Middle frontal gyrus (tissue), 1 donor: ENCODE data around the gene STK10.

ENCODE experiments used
- DNase-seq: peaks from one replicate; pipeline ENCODE4 v3.0.0-alpha.2; 2015; ENCODE audit warnings: low spot score; ENCODE audit errors: extremely low spot score

Gene STK10

DNA sequence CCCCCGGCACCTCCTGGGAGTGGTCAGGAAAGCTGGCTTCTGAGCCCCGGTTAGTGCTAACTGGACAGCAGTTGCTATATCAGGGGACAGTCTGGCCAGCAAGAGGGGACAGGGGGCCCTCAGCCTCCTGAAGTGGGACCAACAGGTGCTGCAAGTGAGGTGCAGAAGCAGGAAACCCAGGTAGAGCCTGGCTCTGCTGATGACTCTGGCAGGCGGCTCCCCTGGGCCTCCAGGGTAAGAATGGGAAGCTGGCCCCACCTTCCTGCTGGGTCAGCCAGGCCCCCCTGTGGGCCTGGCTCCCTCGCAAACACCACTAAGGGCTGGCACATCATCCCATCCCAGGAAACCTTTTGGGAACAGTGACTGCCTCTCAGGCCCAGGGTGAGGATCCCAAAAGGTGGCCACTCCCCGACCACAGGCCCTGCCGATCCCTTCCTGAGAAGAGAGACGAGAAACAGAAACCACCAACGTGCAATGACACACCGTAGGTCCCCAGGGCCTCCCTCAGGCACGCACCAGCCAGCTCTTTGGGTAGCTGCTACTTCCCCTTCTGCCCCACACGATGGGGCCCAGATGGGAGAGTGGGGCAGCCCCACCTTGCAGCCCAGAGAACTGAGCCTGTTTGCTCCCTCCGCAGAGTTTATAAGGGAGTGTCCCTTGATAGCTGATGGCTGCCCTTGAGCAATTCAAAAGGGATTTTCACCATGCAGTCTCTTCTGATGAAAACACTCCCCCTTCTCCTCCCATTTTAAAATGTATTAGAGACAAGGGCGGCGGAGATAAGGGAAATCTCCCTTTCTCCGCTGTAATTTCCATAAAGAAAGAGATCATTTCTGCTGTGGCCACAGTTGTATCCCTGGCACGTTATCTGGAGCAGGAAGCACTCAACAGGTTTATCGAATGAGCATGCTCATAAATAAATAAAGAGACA, 76.8 kb downstream of the STK10 start:
- no peak for DNase-seq

GRCh38 chr5:172110260-172110815, 77.7 kb downstream of the STK10 start:
- DNase-seq: no peak

GRCh38 chr5:172109749-172110148, 78.3 kb downstream of the STK10 start:
- DNase-seq: no peak

DNA sequence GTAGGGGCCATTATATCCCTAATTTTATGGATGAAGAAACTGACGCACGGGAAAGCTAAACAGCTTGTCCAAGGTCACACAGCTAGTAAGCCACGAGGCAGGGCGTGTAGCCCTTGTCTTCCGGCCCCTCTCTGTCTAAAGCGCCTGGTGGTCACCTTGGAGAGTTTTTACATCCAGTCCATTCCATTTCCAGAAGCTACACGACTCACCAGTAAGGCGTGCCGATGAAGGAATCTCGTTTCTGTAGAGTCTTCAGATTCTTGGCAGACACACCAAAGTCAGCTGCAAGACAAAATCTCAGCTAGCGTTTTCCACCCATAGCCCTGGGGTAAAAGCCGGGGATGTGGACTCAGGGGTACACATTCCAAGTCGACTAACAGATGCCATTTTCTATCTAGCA, 80.5 kb downstream of the STK10 start:
- no peak for DNase-seq

DNA sequence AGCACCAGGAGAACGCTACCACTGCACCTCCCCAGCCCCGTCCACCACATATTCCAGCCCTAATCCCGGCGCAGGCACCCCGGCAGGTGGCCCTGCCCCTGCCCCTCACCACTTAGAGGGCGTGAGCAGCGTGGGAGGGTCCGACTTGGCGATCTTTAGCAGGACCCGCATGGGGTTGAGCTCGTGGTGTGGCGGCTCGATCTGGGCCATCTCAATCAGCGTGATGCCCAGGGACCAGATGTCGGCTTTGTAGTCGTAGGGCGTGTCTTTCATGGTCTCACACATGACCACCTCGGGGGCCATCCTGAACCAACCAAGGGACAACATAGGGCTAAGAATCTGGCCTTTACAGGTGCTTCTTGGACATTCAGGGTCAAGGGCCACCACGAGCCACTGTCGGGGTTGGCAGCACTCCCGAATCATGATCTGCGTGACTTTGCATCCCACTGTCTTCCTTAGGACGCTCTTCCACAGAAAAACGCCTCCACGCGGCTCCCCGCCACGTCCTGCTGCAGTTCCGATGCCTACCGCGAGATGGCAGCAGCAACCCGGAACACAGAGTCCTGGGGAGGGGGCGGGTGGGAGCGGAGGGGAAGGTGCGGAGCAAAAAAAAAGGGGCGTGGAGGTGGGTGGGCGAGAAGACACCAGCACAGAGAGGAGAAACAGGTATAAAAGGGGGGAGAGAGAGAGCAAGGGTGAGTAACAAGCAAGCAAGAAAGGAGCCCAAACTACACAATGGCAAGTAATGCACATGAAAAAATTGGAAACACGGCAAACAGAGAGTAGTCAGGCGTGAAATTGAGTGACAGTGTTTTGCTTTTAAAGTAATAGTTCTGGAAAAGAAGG, 81.3 kb downstream of the STK10 start:
- peak; percentile 22 for DNase-seq

DNA sequence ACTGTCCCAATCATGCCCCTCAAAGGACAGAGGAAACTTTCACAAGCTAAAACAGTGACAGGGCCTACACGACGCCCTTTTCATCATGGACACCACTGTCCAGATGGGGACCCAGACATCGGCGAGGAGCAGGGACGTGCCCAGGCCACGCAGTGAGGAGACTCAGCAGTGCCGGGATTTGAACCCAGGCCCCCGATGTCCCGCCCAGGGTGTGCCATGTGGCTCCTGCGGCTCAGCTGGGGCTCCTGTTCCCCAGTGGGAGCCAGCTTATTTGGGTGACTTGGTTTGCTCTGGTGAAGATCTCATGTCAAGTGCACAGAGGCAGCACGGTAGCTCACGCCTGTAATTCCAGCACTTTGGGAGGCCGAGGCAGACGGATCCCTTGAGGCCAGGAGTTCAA, 82.2 kb downstream of the STK10 start:
- DNase-seq: no peak

DNA sequence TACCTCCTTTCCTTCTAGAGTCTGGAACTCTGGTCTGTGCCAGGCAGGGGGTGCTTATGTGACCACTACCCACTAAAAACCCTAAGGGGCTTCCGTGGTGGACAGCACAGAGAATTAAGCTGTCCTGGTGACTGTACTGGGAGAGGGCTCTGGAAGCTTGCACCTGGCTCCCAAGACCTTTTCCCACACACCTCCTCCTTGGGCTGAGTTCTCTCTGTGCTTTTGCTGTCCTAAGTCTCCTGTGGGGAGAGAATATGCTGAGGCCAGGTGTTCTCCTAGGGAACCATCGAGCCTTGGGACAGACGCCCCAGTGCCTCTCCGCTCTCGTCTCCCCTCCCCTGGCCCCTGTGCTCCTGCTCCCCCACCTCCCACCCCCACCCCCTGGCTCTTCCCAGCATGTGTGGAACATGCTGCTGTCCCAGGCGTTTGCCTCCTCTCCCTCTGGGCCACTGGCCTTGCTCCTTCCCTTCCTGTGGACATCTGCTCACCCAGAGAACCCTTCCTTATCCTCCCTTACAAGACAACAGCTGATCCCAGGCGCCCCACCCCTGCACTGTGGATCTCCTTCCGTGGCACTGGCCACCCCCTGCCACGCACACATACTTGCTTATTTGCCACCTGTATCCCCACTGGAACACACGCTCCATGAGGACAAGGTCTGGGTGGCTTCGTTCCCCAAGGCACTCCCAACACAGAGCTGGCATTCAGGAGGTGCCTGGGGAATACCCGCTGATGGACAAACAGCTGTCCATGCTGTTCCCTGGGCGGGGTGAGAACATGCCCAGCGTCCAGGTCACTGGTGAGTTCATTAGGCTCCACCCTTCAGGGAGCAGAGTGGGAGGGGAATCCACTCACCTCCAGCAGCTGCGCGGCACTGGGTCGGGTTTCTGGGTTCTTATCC, 83.0 kb downstream of the STK10 start:
- no peak for DNase-seq

- no peak for DNase-seq
Observed at GRCh38 chr5:172104021-172104420, 84.0 kb downstream of the STK10 start.

DNA sequence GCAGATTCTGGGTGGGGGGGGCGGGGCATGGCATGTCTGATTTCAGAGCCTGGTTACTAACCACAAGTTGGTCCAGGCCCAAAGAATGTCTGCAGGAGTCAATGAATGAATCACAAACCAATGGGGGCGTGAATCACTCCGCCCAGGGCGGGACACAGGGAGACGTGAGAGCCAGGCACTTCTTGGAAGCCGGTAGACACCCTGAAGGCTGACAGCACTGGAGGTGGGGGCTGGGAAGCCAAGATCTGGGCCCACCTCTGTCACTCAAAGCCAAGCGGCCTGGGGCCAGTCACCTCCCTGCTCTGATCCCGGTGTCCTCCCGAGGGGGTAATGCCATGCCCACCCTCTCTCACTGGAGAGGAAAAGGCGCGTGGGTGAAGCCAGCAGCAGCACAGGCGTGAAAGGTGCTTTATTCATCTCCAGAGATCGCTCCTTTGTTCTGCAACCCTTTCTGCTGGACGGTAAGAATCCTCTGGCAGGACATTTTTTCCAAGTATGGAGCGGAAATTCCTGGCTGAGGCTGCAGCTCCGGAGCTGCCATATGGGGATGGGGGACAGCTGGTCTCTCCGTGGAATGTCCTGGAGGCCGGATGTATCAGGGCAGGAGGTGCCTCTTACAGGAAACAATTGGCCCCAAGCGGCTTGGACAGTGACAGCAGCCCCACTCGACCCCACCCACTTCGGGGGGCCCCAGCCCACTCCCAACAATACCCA, 85.0 kb downstream of the STK10 start:
- no peak for DNase-seq

- no peak for DNase-seq
Observed at GRCh38 chr5:172102218-172102870, 85.7 kb downstream of the STK10 start.

- DNase-seq: no peak
Observed at GRCh38 chr5:172101547-172102217, 86.3 kb downstream of the STK10 start.

- DNase-seq: no peak
Observed at GRCh38 chr5:172098883-172099282, 89.1 kb downstream of the STK10 start.

DNA sequence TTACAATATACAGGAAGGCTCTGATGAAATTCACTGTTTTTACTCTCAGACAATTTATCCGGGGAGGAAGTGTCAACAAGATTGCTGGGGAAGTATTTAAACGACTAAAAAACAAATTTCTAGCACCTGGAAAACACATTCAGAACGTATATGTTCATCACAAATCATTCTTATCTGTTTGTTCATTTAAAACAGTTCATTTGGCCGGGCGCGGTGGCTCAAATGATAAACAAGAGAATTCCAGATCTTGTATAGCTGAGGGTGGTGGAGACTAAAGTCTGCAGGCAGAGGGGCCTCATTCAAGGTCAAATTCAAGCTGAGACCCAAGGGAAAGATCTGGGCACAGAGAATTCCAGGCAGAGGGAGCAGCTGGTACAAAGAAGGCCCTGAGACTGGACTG, 90.0 kb downstream of the STK10 start:
- DNase-seq: no peak

DNA sequence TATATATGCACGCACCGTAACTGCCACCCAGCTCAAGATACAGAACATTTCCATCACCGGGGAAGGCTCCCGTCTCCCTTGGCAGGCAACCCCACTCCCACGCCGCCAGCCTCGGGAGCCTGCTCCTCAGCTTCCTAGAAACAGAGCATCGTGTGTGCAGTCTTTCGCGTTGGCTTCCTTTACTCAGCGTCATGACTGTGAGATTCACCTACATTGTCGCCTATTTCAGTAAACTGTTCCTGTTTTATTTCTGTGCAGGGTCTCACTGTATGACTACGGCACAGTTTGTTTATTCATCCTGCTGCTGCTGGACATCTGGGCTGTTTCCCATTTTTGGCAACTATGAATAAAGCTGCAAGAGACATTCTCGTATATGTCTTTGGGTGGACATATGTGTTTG, 90.7 kb downstream of the STK10 start:
- peak; percentile 63 for DNase-seq

GRCh38 chr5:172096207-172096940, 91.7 kb downstream of the STK10 start:
- DNase-seq: no peak

GRCh38 chr5:172095368-172096206, 92.4 kb downstream of the STK10 start:
- no peak for DNase-seq

- DNase-seq: no peak
Observed at GRCh38 chr5:172093965-172094364, 94.1 kb downstream of the STK10 start.

- no peak for DNase-seq
Observed at GRCh38 chr5:172093559-172093958, 94.5 kb downstream of the STK10 start.
